ENCODE data around the gene PIEZO1.

Gene PIEZO1

GRCh38 chr16:88754109-88754911, 30.7 kb downstream of the PIEZO1 start:
- no peak for DNase-seq (ENCODE audit: low read depth in 2 of 2)

GRCh38 chr16:88753602-88754001, 31.4 kb downstream of the PIEZO1 start:
- no peak for DNase-seq (ENCODE audit: low read depth in 2 of 2)

- no peak for DNase-seq (ENCODE audit: low read depth in 2 of 2)
These were observed 31.8 kb downstream of the PIEZO1 start for GRCh38 chr16:88753191-88753590.

- DNase-seq (ENCODE audit: low read depth in 2 of 2) = no peak
These were observed 32.5 kb downstream of the PIEZO1 start for GRCh38 chr16:88752386-88753002.

GRCh38 chr16:88750854-88751253, 34.2 kb downstream of the PIEZO1 start:
- no peak for DNase-seq (ENCODE audit: low read depth in 2 of 2)

- no peak for DNase-seq (ENCODE audit: low read depth in 2 of 2)
These were observed 35.7 kb downstream of the PIEZO1 start for GRCh38 chr16:88749358-88749757.

- no peak for DNase-seq (ENCODE audit: low read depth in 2 of 2)
These were observed 36.7 kb downstream of the PIEZO1 start for GRCh38 chr16:88748364-88748763.

- DNase-seq (ENCODE audit: low read depth in 2 of 2) = no peak
These were observed 37.3 kb downstream of the PIEZO1 start for GRCh38 chr16:88747588-88748301.

GRCh38 chr16:88746506-88746905, 38.5 kb downstream of the PIEZO1 start:
- DNase-seq (ENCODE audit: low read depth in 2 of 2) = no peak

- DNase-seq (ENCODE audit: low read depth in 2 of 2) = no peak
These were observed 40.2 kb downstream of the PIEZO1 start for GRCh38 chr16:88744577-88745521.

- DNase-seq (ENCODE audit: low read depth in 2 of 2) = peak; percentile 67 to 72
These were observed 41.1 kb downstream of the PIEZO1 start for GRCh38 chr16:88743693-88744576.

GRCh38 chr16:88742896-88743605, 42.0 kb downstream of the PIEZO1 start:
- DNase-seq (ENCODE audit: low read depth in 2 of 2) = no peak

GRCh38 chr16:88741368-88741767, 43.7 kb downstream of the PIEZO1 start:
- DNase-seq (ENCODE audit: low read depth in 2 of 2) = no peak

GRCh38 chr16:88740727-88741055, 44.3 kb downstream of the PIEZO1 start:
- no peak for DNase-seq (ENCODE audit: low read depth in 2 of 2)

- DNase-seq (ENCODE audit: low read depth in 2 of 2) = no peak
These were observed 44.9 kb downstream of the PIEZO1 start for GRCh38 chr16:88739977-88740726.

- DNase-seq (ENCODE audit: low read depth in 2 of 2) = no peak
These were observed 45.7 kb downstream of the PIEZO1 start for GRCh38 chr16:88739139-88739976.

GRCh38 chr16:88738151-88739084, 46.6 kb downstream of the PIEZO1 start:
- no peak for DNase-seq (ENCODE audit: low read depth in 2 of 2)

All from activated CD4-positive, alpha-beta T cell treated with anti-CD3 and anti-CD28 coated beads for 24 hours (primary cell).